GOT3 (cell line): ENCODE data around the gene FKBP8.

ENCODE experiments used
- DNase-seq: peaks from one replicate; lab custom pipeline; 2025; ENCODE audit warnings: mixed read lengths; lab: John Stamatoyannopoulos, UW

The FKBP8 gene

DNA sequence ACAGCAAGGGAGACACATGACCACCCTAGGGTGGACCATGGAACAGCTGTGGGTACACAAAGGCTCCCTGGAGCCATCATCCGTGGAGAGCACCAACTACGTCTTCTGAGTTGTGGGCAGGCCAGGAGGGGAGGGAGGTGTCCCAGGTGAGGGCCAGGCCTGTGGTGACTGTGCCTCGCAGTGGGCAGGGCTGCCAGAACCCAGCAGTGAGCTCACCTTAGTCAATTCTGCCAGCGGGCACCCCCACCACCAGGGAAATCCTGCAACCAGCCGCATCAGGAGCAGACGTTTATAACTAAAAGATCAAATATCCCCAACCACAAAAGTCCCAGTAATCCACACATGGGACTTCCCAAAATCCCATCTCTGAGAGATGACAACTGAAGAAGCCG lies 41.1 kb downstream of the FKBP8 start:
- DNase-seq, result no peak

DNA sequence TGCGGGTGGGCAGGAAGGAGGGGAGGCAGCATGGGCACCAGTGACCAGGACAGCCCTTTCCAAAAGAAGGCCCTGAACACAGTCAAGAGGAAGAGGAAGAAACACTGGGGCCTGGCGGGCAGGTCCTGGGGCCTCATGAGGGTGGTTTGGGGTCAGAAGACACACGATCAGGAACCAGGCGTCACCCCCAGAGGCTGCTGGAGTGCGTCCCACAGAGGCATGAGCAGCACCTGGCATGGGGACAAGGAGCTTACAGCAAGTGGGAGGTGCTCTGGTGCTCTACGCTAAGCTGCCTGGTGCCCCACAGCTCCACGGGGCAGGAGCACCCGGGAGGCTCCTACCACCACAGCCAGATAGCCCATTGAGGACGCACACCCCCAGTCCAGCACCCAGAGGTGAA lies 41.5 kb downstream of the FKBP8 start:
- no peak for DNase-seq

DNA sequence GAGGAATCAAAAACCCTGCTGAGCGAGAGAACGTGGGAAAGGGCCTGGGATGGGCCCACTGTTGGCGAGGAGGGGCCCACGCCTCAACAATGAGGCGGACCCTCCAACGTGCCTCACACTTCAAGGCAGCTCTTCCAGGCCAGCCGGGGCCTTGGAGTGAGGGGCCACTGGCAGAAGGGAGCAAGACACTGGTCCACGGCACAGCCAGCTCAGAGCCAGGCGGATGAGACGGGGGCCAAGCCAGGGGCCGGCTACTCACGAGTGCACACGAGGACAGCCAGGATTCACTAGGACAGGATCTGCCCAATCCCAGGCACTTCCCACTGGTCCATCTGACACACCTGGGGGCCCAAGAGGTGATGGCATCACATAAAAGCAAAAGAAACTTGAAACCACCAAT lies 42.0 kb downstream of the FKBP8 start:
- DNase-seq, result no peak

DNA sequence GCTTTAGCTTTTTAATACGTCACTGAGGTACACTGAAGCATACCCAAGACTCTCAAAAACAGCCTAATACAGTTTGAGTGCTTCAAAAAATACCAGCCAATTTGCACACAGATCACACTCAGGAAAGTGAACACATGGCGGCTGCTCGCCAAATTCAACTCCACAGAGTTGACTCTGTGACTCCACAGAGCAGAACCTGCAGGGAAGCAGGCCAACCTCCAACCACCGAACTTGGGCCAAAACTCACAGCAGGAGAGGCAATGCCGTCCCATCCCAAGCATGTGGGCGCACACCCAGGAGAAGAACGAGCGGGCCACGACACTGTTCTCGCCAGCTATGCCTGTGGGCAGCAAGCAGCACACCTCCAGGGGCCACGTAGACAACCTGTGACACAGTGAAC lies 42.6 kb downstream of the FKBP8 start:
- no peak for DNase-seq

DNA sequence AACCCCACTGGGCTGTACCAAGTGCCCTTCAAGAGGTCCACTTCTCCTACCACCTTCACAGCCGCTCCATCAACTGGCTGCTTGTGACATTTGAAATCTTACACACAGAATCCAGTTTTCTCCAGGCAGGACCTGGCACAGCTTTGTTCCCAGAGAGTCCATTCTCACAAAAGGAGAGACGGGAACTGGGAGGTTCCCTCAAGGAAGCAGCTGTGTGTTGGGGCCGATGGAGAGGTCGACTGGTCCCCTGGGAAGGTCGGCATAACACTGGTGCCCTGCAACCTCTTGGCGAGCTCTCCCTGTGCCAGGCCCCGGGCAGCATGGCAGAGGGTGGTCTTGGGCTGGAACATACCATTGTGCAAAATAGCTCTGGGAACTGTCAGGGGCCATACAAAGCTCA lies 43.0 kb downstream of the FKBP8 start:
- DNase-seq, result no peak

DNA sequence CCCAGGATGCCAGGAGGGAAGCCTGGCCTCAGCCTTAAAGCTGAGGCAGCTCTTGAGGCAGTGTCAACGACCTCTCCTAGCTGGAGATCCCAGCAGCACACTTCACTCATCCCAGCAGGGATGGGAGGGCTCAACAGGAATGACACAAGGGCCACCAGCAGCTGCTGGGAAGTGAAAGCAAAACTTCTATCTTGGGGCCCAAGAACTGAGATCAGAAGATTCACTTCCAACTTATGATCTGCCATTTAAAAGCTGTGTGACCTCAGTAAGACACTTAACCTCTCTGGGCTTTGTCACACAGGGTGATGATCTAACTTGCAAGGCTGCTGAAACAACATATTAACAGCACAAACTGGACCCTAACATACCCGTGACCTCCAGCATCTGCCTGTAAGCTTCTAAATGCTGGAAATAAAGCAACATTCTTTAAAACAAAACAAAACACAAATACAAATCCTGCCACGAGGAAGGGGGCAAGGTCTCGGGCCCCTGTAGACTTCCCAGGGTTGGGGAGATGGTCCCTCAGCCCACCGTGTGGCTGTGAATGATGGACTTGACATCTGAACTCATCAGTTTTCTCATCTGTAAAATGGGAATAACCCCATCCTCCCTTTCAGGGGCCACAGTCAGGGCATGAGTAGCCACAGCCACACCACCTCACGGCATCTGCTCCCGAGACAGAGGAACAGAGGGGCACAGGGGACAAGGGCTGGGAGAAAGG lies 44.2 kb downstream of the FKBP8 start:
- no peak for DNase-seq

DNA sequence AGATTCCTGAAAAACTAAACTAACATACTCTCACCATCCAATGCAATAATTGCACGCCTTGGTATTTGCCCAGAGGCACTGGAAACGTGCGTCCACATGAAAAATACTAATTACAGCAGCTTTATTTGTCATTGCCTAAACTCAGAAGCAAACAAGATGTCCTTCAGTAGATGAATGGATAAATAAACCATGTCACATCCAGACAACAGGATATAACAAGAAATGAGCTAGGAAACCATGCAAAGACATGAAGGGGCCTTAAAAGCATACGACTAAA lies 46.5 kb downstream of the FKBP8 start:
- DNase-seq, result no peak

DNA sequence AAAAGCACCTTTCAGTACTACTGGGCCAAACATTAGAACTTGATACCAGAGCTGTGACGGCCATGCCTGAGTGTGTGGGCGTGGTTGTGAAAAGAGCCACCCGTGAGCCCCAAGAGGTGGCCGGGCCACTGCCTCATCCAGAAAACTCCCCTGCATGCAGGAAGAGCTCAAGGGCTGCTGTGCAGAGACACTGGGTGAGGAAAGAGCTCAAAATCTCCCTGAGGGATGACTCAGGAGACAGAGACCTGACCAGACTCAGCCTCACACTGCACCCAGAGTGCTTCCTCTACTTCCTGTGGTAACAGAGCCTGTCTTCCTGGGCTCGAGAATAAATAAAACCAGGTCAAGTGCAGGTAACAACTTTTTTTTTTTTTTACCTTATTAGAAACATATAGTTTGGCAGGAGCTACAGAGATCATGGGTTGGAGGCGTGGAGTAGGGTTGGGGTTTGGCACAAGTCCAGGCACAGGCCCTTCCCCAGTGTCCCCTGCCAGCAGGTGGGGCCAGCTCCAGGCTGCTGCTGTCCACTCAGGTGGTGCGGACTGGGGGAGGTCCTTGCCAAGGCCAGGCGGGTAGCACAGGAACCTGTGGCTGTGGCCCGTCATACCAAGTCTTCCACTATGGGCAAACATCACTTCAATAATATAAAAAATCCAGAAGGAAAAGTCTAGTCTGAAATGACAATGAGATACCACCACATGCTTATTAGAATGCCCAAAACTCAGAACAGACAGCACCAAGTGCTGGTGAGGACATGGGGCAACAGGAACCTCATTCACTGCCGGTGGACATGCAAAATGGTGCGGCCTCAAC lies 47.0 kb downstream of the FKBP8 start:
- DNase-seq, result no peak

DNA sequence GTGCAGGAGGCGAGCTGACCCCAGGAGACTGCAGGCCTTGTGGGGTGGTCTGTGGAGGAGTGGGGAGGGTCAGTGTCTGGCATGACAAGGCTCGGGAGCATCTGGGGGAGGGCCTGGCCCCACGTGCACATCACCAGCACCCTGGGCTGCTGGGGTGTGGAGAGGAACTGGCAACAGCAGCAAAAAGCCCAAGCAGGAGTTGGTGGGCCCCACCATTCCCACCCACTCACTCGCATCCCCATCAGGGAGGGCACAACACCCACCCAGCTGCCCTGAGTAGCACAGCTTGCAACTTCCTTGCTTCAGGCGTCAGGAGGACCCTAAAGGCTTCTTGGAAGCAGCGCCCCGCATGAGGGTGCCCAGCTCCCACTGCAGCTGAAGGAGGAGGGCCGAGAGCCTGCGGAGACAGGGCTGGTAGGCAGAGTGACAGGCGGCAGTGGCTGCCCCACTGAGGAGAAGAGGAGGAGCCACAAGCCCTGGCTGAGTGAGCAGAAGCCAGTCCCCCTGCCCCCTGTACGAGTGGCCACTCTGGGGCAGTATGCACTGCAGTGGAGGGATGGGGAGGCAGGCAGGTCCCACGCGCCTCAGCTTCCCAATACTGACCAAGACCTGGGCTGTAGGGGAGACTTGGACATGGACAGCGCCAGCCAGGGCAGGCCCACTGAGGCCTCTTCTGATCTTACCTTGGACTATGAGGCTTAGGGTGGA lies 48.0 kb downstream of the FKBP8 start:
- no peak for DNase-seq

DNA sequence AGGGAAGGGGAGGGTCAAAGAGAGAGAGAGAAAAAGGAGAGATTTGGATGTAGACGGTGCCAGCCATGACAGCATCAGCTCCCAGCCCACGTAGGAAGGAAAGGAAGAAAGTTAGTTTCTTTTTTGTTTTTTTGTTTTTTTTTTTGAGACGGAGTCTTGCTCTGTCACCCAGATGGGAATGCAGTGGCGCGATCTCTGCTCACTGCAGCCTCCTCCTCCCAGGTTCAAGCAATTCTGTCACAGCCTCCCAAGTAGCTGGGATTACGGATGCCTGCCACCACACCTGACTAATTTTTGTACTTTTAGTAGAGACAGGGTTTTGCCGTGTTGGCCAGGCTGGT lies 49.1 kb downstream of the FKBP8 start:
- no peak for DNase-seq

DNA sequence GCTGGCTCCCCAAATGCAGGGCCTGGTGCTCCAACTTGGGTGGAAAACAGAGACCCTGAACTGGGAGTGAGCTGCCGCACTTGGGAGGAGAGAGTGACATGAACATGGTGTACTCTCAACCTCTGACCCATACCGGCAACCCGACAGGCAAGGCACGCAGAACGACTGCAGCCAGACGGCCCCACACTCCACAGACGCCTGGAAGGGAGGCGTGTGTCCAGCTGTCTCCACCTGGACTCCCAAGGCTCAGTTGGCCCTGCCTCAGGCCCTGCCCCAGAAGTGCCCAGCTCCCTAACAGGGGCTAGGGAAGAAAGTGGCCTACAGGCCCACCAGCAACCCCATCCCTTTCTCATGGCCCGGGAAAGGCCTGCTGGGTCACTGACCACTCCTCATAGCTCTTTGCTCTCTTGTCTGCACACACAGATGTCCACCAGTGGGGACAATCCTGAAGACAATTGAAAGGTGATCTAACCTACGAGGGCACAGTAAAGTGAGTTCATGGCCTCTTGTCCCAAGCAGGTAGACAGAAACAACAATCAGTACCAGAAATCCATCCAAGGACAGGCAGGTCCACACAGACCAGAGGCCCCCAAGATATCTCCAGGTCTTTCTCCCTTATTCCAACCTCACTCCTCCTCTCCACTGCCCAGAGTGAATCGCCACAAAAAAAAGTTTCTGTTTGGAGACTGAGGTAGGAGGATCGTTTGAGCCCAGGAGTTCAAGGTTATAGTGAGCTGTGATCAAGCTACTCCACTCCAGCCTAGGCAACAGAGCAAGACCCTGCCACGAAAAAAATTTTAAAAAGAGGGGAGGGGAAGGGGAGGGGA lies 49.7 kb downstream of the FKBP8 start:
- no peak for DNase-seq

DNA sequence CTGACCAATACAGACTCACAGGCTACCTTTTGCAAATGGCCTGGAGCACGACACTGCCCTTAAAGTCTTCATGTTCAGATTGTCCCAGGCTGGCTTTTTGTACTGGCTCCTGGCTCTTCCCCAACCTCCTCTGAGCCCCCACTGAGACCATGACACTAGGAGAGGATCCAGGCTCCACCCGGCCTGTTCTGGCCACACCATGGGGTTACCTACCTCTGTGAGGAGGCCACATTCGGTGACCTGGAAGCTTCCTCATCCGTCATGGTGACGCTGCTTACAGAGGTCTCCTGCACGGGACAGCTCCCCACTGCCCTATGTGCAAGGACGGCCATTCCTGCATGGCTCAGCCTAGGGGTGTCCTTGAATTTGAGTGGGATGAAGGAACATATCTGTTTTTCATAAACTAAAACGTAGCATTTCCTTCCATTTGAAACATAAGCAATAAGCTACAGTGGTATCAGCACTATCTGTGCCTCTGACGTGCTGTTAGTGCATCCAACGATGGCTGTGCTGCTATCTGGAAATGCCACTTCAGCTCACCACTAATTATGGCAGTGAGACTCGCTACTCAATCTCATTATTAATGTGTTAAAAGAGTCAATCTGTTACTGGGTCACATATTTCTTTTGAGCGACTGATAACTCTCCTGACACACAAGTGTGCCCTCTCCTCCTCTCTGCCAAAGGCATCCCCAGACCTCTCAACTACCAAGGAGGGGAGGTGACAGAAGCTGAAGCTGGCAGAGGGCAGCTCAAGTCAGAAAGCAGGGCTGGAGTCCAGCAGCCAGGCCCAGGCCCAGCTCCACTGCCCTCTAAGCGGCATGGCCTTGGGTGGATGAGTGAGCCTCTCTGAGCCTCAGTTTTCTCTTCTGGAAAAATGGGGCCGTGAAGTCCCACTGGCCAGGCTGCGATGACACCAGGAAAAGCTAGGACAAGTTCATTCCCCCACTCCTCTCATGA lies 51.1 kb downstream of the FKBP8 start:
- DNase-seq, result no peak

DNA sequence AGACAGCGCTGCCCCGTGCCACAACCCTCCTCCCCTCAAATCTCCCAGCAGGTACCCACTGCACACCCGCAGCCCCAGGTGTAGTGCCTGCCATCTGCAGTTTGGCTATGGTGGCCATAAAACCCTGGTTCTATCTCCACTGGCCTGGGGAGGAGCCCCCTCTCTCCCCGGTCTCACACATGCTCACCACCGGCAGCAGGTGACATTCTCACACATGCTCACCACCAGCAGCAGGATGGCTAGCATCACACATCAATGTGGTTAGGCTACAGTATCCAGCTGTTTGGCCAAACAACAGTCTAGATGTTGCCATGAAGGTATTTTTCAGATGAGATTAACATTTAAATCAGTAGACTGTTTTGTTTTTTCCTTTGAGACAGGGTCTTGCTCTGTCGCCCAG lies 52.6 kb downstream of the FKBP8 start:
- DNase-seq, result no peak

DNA sequence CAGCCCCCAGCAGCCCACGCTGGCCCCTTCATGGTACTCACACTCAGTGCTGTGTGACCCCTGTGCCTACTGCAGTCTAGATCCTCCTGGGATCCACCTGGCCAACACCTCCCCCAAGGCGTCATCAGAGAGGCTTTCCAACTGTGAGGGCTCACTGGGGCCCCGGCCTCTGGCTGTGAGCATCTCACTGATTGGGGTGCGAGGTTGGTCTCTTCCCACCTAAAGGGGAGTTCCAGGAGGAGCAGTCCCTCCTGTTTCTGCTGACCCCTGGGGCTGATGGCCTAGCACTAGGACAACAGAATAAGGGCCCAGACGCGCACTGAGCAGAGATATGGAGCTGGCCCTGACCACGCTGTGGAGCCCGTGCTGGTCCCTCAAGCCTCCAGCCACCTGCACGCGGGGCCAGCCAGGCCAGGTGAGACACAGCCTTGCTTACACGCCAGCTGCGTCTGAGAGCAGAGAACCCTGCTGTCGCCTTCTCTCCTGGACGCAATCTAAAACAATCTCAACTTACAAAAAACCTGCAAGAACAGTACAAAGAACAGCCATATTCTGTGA lies 53.7 kb downstream of the FKBP8 start:
- DNase-seq, result no peak

DNA sequence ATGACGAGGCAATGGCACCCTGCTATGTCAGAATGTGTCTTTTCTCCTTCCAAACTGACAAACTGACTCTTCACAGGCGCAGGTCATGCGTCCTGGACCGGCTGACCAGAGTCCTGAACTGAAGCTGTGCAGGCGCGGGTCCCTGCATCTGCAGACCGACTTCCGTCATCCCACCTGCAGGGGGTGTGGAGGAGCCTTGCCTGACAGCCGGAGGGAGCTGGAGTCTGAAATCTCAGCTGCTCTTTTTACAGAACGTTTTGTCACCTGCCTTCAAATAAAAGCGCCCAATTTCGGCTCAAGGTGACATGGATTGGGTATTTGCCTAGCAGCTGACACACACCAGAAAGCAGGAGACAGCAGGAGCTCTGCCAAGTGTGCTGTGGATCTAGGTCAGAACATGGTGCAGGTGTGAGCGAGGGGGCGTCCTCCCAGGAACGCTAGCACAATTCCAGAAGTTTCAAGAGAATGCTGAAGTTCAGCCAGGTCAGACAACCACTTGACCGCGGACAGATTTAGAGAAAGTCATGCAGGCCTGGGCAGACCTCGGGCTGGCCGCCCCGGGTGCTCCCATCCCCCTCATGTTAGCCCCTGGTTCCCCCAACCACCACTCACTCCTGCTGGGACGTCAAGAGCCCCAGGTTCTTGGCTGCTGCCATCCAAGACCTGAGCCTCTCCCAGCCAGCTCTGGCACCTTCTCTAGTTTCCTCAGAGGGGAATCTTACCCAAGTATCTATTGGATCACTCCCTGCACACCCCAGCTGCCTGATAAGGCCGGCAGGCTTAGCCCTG lies 54.3 kb downstream of the FKBP8 start:
- no peak for DNase-seq

DNA sequence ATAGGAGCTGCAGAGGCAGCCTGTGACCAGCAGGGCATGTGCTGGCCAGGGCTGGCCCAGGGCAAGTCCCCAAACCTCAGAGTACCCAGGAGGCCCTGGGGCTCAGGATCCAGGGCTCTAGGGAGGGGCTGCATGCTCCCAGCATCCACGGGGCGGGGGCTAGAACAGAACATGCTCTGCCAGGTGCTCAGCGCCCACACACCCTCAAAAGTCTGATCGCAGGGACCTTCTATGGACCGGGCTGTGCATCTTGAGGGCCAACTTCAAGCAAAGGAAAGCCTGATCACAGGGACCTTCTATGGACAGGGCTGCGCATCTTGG lies 55.0 kb downstream of the FKBP8 start:
- no peak for DNase-seq

DNA sequence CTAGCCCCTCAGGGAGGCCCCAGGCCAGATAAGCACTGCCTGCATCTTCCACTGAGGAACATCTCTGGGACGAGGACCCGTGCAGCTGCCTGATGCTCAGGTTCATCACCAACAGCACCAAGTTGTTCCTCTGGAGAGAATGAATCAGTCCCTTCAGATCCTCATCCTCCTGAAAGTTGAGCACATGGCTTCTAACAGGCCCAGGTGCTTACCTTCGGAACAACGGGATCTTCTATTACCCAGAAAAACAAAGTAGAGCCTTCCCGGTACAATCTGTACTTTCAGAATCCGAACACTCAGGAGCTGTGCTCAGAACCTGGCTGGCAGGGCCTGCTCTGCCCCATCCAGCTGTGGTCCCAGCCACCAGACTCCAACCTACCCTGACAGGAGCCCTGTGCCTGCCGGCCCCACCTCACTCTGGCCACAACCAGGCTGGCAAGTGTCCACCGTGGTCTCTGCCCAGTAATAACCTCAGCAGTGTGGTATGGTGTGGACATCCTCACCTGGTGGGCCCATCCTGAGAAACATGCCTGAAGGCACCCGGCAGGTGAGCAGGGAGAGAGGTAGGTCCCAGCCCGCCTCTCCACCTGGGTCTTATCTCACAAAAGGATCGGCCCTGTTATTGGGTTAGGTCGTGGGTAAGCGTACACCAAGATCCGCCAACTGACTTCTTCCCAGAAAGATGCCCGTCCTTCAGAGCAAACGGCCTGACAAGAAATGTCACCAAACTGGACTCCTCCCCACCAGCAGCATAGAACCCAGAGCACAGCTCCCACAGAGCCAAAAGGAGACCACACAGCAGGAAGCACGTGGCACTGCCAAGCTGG lies 55.6 kb downstream of the FKBP8 start:
- DNase-seq, result no peak

DNA sequence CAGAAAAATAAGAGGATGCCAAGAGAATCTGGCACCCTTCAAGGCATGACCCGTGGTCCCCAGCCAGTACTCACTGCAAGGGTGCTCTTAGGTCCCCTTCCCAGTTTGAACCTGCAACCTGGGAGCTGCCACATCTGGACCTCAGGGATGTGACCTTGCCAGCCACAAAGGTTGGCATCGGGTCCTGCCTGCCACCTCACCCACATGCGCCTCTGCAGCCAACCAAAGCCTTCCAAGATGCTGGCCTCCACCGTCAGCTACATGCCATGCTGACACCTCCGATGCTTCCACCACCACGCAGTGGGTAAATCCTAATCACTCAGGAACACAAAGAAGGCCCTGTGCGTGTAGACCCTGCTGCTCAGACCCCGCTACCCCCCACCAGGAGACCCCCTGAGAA lies 56.6 kb downstream of the FKBP8 start:
- DNase-seq, result no peak

DNA sequence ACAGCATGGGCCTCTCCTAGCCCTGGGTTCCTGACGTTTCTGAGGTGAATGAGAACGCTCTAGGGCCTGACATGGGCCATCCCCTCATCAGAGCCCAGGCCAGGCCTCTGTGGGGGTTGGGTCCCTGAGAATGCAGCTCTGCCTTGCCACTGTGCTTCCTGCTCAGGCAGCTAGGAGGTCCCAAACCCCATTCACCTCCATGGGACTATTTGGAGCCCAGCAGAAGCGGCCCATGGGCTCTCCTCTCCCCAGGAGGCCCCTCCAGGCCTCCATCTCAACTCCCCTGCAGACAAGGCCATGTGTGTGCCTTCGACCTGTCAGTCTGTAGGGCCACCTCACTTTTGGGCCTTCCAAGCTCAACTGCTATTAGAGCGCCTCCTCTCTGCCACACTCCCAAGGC lies 58.4 kb downstream of the FKBP8 start:
- no peak for DNase-seq
